Caco-2 (cell line): ENCODE results near the gene LGR6. TPM values are rescaled to one million over a fixed set of nuclear protein-coding genes. Genes with fewer than 3 reads are reported as not detected.

Source experiments
- BruUV-seq: library from RNA; stranded (reverse); fragments of 400-500 nt; replicated peaks from 2 replicates; lab custom pipeline; 2021; lab: Mats Ljungman, UMichigan
- CTCF ChIA-PET: fragments of 300-600 bp; sonication (Branson Sonifier 250); formaldehyde crosslinking; loops from one replicate; lab custom pipeline; 2022; ENCODE audit warnings: antibody characterized with exemption; lab: Charles Lee
- POLR2A ChIA-PET: fragments of 300-600 bp; sonication (Branson Sonifier 250); formaldehyde crosslinking; loops from one replicate; lab custom pipeline; 2022; ENCODE audit warnings: antibody characterized with exemption; lab: Charles Lee
- DNase-seq, 2 experiments: peaks; one replicate each; pipeline versions ENCODE4 v3.0.0 to v3.0.0-alpha.2; 2020 to 2022
- H3K27me3 ChIP-seq: replicated peaks from 2 replicates; pipeline ENCODE4 v1.6.0; 2011; ENCODE audit warnings: low read length; ENCODE audit not compliant: control insufficient read depth, insufficient read depth
- H3K36me3 ChIP-seq: 2 replicates; pipeline ENCODE4 v1.5.1; 2011; ENCODE audit warnings: low read length; ENCODE audit not compliant: control insufficient read depth, insufficient read depth
- H3K4me1 ChIP-seq: fragments of 250-450 bp; sonication (Bioruptor Pico); 2 replicates; pipeline ENCODE4 v1.5.1; 2020; ENCODE audit warnings: mild to moderate bottlenecking
- H3K4me3 ChIP-seq: 2 replicates; pipeline ENCODE4 v1.5.1; 2011; ENCODE audit warnings: low read depth, mild to moderate bottlenecking, control low read depth, low read length
- H3K9me3 ChIP-seq: fragments of 250-450 bp; sonication (Bioruptor Pico); 2 replicates; pipeline ENCODE4 v1.5.1; 2020; ENCODE audit warnings: mild to moderate bottlenecking, moderate library complexity
- H3K27ac Mint-ChIP-seq: one replicate; pipeline ENCODE4 v1.8.0; 2022; ENCODE audit warnings: mixed read lengths; ENCODE audit not compliant: unreplicated experiment
- H3K27me3 Mint-ChIP-seq: one replicate; pipeline ENCODE4 v1.8.0; 2022; ENCODE audit warnings: mixed read lengths; ENCODE audit not compliant: insufficient read depth, unreplicated experiment
- H3K36me3 Mint-ChIP-seq: one replicate; pipeline ENCODE4 v1.8.0; 2022; ENCODE audit warnings: mild to moderate bottlenecking, mixed read lengths; ENCODE audit not compliant: insufficient read depth, unreplicated experiment
- H3K4me1 Mint-ChIP-seq: one replicate; pipeline ENCODE4 v1.8.0; 2022; ENCODE audit warnings: low read depth, mixed read lengths; ENCODE audit not compliant: unreplicated experiment
- H3K4me3 Mint-ChIP-seq: one replicate; pipeline ENCODE4 v1.8.0; 2022; ENCODE audit warnings: mild to moderate bottlenecking, moderate library complexity, mixed read lengths; ENCODE audit not compliant: unreplicated experiment
- H3K9me3 Mint-ChIP-seq: one replicate; pipeline ENCODE4 v1.8.0; 2022; ENCODE audit warnings: mixed read lengths; ENCODE audit not compliant: unreplicated experiment
- intact Hi-C: fragments of 100-400 bp; cut with micrococcal nuclease; formaldehyde crosslinking; loops from one replicate; pipeline ENCODE4 v1.10.0; 2022; ENCODE audit not compliant: unreplicated experiment
- total RNA-seq: library from RNA; stranded (reverse); gene quantifications from 2 replicates; pipeline ENCODE4 v1.2.3, GENCODE V29; 2022
- TF ChIP-seq, protein P1 (sequence below), 2 experiments: fragments of 200-600 bp in 1 of 2; IDR thresholded peaks; 1 replicate in 1 of 2; 2 replicates in 1 of 2; pipeline versions ENCODE4 v1.5.1 to v1.8.0; 2011 to 2022; ENCODE audit warnings: antibody characterized with exemption in 1 of 2, control low read depth in 1 of 2, inconsistent platforms in 1 of 2, low read depth in 1 of 2, low read length in 1 of 2, mild to moderate bottlenecking in 1 of 2, moderate library complexity in 1 of 2; ENCODE audit not compliant: insufficient read depth in 1 of 2, severe bottlenecking in 1 of 2, unreplicated experiment in 1 of 2

Gene LGR6
- total RNA-seq, 1 experiment from 2014 or later, result 0.36 TPM

DNA sequence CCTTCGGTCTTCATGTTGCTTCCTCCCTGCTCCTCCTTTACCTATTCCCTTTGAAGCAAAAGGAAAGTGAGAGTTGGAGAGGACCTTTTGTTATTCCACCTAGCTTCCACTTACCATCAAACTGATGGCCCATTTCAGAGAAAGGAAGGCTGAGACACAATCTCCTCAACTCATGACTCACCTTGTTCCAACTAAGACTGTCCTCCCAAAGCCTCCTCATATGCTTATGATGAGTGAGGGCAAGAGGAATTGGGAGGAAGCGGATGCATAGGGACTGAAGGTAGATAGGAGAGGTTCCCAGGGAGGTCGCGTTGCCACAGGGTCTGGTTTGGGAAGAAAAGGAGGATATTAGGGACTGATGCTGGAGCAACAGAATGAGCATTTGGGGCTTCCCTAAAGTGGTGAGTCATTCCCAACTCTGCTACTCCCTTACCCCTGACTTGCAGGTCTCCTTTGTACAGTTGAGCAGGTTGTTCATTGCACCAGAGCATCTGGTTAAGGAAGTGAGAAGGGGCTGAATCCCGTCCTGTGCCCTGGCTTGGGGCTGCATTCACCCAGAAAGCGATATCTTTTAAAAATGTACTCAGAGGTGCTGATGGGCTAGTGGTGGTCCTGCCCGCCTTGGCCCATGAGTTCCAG, 35.0 kb downstream of the LGR6 start:
- Mint-ChIP-seq H3K27me3 (no peaks in the 10 kb centered on the region), H3K9me3 (no peaks in the 10 kb centered on the region), H3K4me1 (peaks cover 7% of the 10 kb centered on the region), H3K27ac (no peak overlapping the region), H3K36me3 (peaks cover 5% of the 10 kb centered on the region), H3K4me3 (no peak overlapping the region)
- Histone ChIP-seq H3K9me3 (no peaks in the 10 kb centered on the region), H3K36me3 (no peaks in the 10 kb centered on the region), H3K4me1 (peaks cover 16% of the 10 kb centered on the region), H3K4me3 (no peak overlapping the region), H3K27me3 (no peaks in the 10 kb centered on the region)
- intact Hi-C loops, result no loop called here
- DNase-seq, result no peak
- BruUV-seq, result no TSS peak
- CTCF ChIA-PET, result no interaction called here
- TF ChIP-seq, protein P1, sequence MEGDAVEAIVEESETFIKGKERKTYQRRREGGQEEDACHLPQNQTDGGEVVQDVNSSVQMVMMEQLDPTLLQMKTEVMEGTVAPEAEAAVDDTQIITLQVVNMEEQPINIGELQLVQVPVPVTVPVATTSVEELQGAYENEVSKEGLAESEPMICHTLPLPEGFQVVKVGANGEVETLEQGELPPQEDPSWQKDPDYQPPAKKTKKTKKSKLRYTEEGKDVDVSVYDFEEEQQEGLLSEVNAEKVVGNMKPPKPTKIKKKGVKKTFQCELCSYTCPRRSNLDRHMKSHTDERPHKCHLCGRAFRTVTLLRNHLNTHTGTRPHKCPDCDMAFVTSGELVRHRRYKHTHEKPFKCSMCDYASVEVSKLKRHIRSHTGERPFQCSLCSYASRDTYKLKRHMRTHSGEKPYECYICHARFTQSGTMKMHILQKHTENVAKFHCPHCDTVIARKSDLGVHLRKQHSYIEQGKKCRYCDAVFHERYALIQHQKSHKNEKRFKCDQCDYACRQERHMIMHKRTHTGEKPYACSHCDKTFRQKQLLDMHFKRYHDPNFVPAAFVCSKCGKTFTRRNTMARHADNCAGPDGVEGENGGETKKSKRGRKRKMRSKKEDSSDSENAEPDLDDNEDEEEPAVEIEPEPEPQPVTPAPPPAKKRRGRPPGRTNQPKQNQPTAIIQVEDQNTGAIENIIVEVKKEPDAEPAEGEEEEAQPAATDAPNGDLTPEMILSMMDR (IDR thresholded peaks at IDR 0.05; ENCODE audit: insufficient read depth in 1 of 2, low read depth in 1 of 2, low read length in 1 of 2, severe bottlenecking in 1 of 2, unreplicated experiment in 1 of 2), result no peak
- POLR2A ChIA-PET, result no interaction called here

DNA sequence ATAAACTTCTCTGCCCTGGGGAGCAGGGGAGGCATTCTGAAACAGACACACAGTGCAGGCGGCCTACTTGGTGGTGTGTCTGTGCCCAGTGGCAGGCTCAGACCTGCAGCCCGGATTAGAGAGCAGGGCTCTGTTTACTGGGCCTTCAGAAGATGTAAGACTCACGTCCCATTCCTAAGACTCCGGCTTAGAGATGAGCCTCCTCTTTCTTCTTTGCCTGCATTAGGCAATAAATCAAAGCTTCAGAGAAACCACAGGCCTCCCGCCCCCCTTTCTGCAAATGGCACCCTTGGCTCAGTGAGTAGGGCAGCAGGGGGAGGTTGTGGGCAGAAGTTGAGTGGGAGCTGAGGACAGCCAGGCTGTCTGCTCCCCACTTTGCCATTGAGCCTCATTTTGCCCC, 35.8 kb downstream of the LGR6 start:
- no peak overlapping the region for H3K4me3 ChIP-seq
- no peaks in the 10 kb centered on the region for H3K27me3 ChIP-seq
- Mint-ChIP-seq H3K27ac (no peak overlapping the region), H3K9me3 (no peaks in the 10 kb centered on the region), H3K27me3 (no peaks in the 10 kb centered on the region), H3K4me3 (no peak overlapping the region), H3K36me3 (peaks cover 5% of the 10 kb centered on the region), H3K4me1 (no peaks in the 10 kb centered on the region)
- ChIA-PET POLR2A (no interaction called here), CTCF (no interaction called here)
- no TSS peak for BruUV-seq
- TF ChIP-seq, protein P1 (IDR thresholded peaks at IDR 0.05; ENCODE audit: insufficient read depth in 1 of 2, low read depth in 1 of 2, low read length in 1 of 2, severe bottlenecking in 1 of 2, unreplicated experiment in 1 of 2), result no peak
- H3K36me3 ChIP-seq, result no peaks in the 10 kb centered on the region
- peaks cover 11% of the 10 kb centered on the region for H3K4me1 ChIP-seq
- H3K9me3 ChIP-seq, result no peaks in the 10 kb centered on the region
- no peak for DNase-seq
- intact Hi-C loops, result no loop called here

DNA sequence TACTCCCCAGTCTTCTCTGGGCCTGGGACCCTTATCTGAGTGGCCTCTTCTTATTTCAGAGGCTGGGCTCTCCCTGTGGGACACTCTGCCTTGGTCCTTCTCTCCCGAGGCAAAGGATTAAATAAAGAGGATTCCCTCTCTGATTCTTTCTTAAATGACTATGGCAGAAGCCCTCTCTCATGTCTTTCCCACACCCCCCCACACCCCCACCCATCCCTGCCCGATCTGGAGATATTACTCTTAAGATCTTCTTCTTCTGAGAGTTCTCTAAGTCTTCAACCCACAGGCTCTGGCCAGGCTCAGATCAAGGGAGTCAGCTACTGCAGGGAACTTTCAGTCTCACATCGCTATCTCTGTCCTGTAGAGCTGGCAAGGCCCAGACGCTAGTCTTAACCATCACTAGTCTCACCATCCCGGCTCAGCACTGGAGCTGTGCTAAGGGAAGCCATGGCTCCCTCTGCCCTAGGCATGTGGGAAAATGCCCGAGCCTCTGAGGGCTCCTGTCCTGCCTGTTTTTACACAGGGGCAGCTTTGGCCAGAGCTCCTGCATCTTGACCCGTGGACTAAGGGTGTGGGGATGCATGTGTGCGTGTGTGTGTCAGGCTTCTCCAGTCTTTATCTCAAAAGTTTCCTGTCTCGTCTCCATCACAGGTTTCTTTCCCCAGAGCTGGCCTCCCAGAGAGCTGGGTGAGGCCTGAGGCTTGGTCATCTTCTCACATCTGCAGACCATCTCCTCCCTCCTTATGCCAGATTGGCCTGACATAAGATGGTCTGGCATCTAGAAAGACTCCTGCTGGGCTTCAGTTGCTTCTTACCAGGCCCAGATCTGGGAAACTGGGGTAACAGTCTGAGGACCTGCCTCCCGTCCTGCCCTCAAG, 36.7 kb downstream of the LGR6 start:
- Mint-ChIP-seq H3K9me3 (no peaks in the 10 kb centered on the region), H3K36me3 (peaks cover 5% of the 10 kb centered on the region), H3K27me3 (no peaks in the 10 kb centered on the region), H3K4me3 (no peak overlapping the region), H3K4me1 (peaks cover 6% of the 10 kb centered on the region), H3K27ac (no peak overlapping the region)
- Histone ChIP-seq H3K36me3 (no peaks in the 10 kb centered on the region), H3K4me3 (no peak overlapping the region), H3K4me1 (peaks cover 14% of the 10 kb centered on the region), H3K9me3 (no peaks in the 10 kb centered on the region), H3K27me3 (no peaks in the 10 kb centered on the region)
- POLR2A ChIA-PET, result no interaction called here
- no peak for DNase-seq
- no TSS peak for BruUV-seq
- CTCF ChIA-PET, result interaction anchor here (0.8 kb wide), 1 partner anchor 42 kb away, joined by 3 read pairs; no protein-coding TSS in a partner anchor
- intact Hi-C loops, result no loop called here
- TF ChIP-seq, protein P1 (IDR thresholded peaks at IDR 0.05; ENCODE audit: insufficient read depth in 1 of 2, low read depth in 1 of 2, low read length in 1 of 2, severe bottlenecking in 1 of 2, unreplicated experiment in 1 of 2), result no peak
